Activated T-helper 1 cell treated with anti-CD3 and anti-CD28 coated beads, Interleukin-12 subunit alpha, Interleukin-12 subunit beta, Interleukin-2, Interleukin-4 antibody, amounts not matched to agents 30 ng/mL and 10 ng/mL and 1 ng/mL, durations not matched to agents 14 hours and 24 hours and 36 hours (primary cell): Measurements from ENCODE around the gene PTPN13. TPM values are rescaled to one million over a fixed set of nuclear protein-coding genes. Genes with fewer than 3 reads are reported as not detected.

Experiments
- DNase-seq: peaks from one replicate; pipeline ENCODE4 v3.0.0; 2021; ENCODE audit warnings: low spot score
- H3K27ac Mint-ChIP-seq: one replicate; pipeline ENCODE4 v1.8.0; 2021; ENCODE audit warnings: mild to moderate bottlenecking, mixed read lengths
- H3K27me3 Mint-ChIP-seq: one replicate; pipeline ENCODE4 v1.8.0; 2022; ENCODE audit warnings: mild to moderate bottlenecking, moderate library complexity, mixed read lengths; ENCODE audit not compliant: insufficient read depth
- H3K36me3 Mint-ChIP-seq: one replicate; pipeline ENCODE4 v1.8.0; 2021; ENCODE audit warnings: low read depth, mixed read lengths
- H3K4me1 Mint-ChIP-seq: one replicate; pipeline ENCODE4 v1.8.0; 2021; ENCODE audit warnings: low read depth, mixed read lengths
- H3K4me3 Mint-ChIP-seq: one replicate; pipeline ENCODE4 v1.8.0; 2021; ENCODE audit warnings: mild to moderate bottlenecking, moderate library complexity, mixed read lengths
- H3K9me3 Mint-ChIP-seq: one replicate; pipeline ENCODE4 v1.8.0; 2021; ENCODE audit warnings: mixed read lengths
- intact Hi-C: fragments of 100-400 bp; cut with micrococcal nuclease; formaldehyde crosslinking; loops from one replicate; pipeline ENCODE4 v1.15.1; 2024
- total RNA-seq: library from RNA; stranded (reverse); gene quantifications from 2 replicates; pipeline ENCODE4 v1.2.3, GENCODE V29; 2022

PTPN13 gene
- total RNA-seq, 1 donor from 2014 or later = 0.44 TPM

DNA sequence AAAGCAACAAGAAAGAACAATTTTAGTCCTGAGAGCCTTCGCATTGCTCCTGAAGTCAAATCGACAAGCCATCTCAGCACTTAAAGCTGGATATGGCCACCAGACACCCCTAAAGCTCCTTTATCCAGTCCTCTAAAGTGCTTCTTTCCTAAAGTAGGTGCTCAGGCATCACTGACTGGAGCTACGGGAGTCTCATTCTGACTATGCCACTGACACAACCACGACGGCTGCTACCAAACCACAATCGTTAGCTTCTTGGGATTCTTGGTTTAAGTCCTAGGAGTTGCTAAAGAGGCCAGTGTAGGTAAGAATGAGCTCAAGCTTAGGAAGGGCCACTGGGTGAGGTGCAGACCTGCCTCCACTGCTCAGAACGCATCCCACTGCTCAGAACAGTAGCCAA lies 254.0 kb downstream of the PTPN13 start:
- Mint-ChIP-seq H3K36me3 (no peaks in the 10 kb centered on the region), H3K4me1 (no peaks in the 10 kb centered on the region), H3K27ac (no peak overlapping the region), H3K4me3 (no peak overlapping the region), H3K9me3 (no peaks in the 10 kb centered on the region), H3K27me3 (no peaks in the 10 kb centered on the region)
- intact Hi-C loops = no loop called here
- no peak for DNase-seq

DNA sequence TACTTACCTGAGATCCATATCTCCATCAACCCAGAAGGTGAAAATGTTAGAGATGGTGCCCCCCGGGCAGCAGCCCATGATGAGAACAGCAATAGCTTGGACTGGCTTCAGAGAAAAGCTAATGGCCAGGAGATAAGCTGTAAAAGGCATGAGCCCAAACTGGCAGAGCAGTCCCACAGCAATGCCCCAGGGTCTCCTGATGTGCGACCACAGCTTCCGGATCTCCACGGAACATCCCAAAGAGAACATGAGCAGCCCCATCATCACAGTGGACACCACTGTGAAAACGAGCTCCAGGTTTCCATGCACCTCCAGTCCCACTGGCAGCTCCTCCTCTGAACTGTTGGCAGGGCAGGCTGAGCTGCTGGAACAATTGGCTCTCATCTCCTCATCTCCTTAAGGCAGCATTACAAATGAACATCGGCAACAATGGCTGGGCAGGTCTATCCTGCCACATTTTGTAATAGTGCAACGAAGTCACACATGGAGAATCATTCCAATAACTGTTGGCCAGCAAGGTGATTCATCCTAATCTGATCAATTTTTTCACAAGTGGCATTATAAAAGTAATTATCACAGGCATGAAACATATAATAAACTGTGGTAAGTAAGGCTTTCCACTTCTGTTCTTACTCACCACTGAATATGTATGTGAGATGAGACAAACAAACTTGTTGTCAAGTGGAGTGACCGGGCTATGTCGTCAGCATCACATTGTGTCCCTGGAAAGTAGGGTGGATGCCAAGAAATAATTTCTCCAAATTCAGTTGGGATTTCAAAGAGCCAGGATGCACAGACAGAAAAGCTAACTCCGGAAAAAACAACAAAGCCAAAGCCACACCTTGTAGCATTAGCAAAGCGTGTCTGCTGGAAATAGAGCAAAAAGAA lies 254.9 kb downstream of the PTPN13 start, which contains the start of gene SLC10A6:
Gene SLC10A6, minus strand, starts transcription at position 653 of the 888 bp plus-strand sequence. Its CDS starts 269 bp downstream, at position 384.
- Mint-ChIP-seq H3K9me3 (no peaks in the 10 kb centered on the region), H3K27ac (no peak within 1 kb of the TSS), H3K36me3 (no peaks in the 10 kb centered on the region), H3K4me1 (no peaks in the 10 kb centered on the region), H3K27me3 (no peaks in the 10 kb centered on the region), H3K4me3 (no peak within 1 kb of the TSS)
- intact Hi-C loops = no loop called here
- no peak for DNase-seq

DNA sequence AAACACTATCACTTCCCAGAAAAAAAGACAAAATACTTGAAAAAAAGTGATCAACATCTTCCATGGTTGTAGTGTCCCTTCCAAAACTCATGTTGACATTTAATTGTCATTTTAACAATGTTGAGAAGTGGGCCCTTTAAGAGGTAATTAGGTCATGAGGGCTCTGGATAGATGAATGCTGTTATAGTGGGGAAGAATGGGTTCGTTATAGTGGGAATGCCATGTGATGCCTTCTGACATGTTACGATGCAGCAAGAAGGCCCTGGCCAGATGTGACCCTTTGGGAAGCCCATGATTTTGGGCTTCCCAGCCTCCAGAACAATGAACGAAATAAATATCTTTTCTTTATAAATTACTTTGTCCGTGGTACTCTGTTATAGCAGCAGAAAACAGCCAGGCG lies 259.1 kb downstream of the PTPN13 start:
- intact Hi-C loops = no loop called here
- H3K4me1 Mint-ChIP-seq = no peaks in the 10 kb centered on the region
- DNase-seq = no peak
- H3K9me3 Mint-ChIP-seq = no peaks in the 10 kb centered on the region
- H3K36me3 Mint-ChIP-seq = no peaks in the 10 kb centered on the region
- no peaks in the 10 kb centered on the region for H3K27me3 Mint-ChIP-seq
- no peak overlapping the region for H3K27ac Mint-ChIP-seq
- no peak overlapping the region for H3K4me3 Mint-ChIP-seq

DNA sequence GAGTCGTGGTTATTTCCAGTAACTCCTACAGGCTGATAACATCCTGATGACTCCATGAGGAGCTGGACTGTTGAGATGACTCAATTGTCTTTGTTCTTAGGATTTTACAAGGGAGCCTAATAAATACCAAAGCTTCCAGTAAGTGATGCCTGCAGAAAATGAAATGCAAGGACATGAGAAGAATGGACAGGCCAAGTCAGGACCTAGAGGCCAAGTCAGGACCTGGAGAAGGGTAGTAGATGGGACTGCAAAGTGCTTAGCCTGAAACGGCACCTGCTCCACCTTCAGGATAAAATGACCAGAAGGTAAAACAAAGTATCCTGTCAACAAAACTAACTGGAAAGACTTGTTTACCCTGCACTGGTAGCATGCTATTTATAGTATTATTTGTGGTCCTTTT lies 261.5 kb downstream of the PTPN13 start:
- no peaks in the 10 kb centered on the region for H3K27me3 Mint-ChIP-seq
- H3K27ac Mint-ChIP-seq = no peak overlapping the region
- DNase-seq = no peak
- H3K9me3 Mint-ChIP-seq = no peaks in the 10 kb centered on the region
- no peaks in the 10 kb centered on the region for H3K36me3 Mint-ChIP-seq
- no peaks in the 10 kb centered on the region for H3K4me1 Mint-ChIP-seq
- intact Hi-C loops = no loop called here
- no peak overlapping the region for H3K4me3 Mint-ChIP-seq

DNA sequence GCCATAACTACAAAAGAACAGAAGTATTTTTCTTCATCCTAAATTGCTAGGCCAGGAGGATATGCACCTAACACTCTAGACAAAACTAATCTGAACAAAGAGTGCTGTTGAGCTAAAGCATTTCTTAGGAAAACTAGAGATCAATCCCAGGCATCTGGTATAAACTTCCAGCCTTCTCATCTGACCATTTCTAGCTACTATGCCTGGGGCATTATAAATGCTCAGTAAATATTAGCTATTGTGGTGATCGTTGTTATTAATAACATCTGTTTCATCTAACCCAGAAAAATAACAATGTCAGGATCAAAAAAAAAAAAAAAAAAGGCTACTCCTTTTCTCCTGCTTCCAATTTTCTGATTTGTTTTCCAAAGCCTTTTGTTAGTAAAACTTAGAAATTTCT lies 262.8 kb downstream of the PTPN13 start:
- intact Hi-C loops = no loop called here
- Mint-ChIP-seq H3K9me3 (no peaks in the 10 kb centered on the region), H3K36me3 (no peaks in the 10 kb centered on the region), H3K4me3 (no peak overlapping the region), H3K4me1 (no peaks in the 10 kb centered on the region), H3K27ac (no peak overlapping the region), H3K27me3 (no peaks in the 10 kb centered on the region)
- DNase-seq = no peak

DNA sequence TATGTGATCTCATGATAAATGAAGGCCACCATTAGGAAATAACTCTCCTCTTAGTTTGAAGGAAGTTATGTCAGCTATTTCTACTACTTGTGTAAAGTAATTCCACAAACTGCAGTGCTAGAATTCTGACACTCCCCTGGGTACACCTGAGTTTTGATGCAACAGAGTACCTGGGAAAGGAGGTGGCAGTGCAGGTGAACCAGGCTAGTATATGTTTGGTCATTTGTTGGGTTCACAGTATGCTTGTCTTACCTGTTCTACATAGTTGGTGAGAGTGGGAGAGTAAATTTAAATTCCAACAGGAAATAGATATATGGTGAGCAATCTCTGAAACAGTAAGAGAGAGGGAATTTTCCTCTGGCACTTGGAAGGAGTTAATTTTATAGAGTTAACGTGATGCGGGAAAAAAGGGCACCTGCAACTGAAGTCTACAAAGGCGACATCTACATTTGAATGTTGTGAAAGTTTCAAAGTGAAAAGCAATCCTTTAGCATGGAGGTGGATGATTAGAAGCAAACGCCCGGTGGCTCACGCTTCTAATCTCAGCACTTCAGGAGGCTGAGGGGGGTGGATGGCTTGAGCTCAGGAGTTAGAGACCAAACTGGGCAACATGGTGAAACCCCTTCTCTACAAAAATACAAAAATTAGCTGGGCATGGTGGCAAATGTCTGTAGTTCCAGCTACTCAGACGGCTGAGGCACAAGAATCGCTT lies 263.4 kb downstream of the PTPN13 start:
- intact Hi-C loops = no loop called here
- Mint-ChIP-seq H3K36me3 (no peaks in the 10 kb centered on the region), H3K27ac (no peak overlapping the region), H3K4me3 (no peak overlapping the region), H3K4me1 (no peaks in the 10 kb centered on the region), H3K27me3 (no peaks in the 10 kb centered on the region), H3K9me3 (no peaks in the 10 kb centered on the region)
- no peak for DNase-seq

Other genes with a start within 250 kb of the PTPN13 start
- not detected in 2 replicates for gene MAPK10, start 234.3 kb upstream of the PTPN13 start, total RNA-seq